ENCODE measurements around the gene CLEC18B. TPM values are rescaled to one million over a fixed set of nuclear protein-coding genes. Genes with fewer than 3 reads are reported as not detected.
A peak's percentile ranks its signal among the peaks of the same experiment; 100 is the strongest.
"Not testable (repeated sequence)": the region's sequence is repeated elsewhere in the genome, so short reads cannot be mapped to it uniquely, and the experiment has no call there.

CLEC18B gene
- total RNA-seq, 2 donors from 2014 or later, result 1.4 TPM; not detected in 1

DNA sequence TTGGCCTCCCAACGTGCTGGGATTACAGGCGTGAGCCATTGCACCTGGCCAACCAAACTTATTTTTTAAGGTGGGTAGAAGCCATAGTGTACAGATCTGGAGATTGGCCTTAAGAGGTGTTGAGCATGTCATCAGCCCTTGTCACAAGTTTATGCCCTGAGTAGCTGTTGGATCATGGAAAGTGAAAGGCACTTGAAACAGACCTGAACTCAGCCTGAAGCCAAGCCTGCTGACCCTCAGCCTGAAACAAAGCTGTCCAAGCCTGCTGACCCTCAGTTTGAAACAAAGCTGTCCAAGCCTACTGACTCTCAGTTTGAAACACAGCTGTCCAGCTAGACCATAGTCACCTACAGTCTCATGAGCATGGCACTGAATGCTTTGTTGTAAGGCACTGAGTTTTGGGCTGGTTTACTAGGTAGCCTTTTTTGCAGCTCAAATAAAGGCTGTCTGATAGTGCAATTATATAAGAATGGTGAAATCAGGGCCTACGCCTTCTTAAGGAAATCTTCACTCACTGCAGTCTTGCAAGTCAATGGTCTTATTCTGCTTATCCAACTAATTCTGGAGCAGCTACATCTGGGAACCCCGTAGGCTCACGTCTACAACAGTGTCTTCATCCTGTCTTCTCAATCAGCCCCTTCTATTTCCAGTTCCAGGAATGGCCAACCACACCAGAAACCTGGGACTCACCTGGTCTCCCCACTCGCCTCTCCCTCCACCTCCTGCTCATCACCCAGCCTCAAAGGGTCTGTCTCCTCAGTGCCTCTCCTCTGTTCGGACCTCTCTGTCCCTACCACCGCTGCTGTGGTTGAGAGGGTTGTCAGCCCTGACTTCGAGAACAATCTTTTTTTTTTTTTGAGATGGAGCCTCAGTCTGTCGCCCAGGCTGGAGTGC lies 48.1 kb downstream of the CLEC18B start:
- Histone ChIP-seq H3K36me3 (no peaks in the 10 kb centered on the region), H3K27me3 (replicated peaks; ENCODE audit: insufficient read depth) (no peaks in the 10 kb centered on the region), H3K4me1 (ENCODE audit: control insufficient read depth in 1 of 2, low read depth in 2 of 2) (no peaks in the 10 kb centered on the region), H3K9me3 (no peaks in the 10 kb centered on the region), H3K27ac (no peak overlapping the region), H3K4me3 (no peak overlapping the region)
- DNase-seq (ENCODE audit: low spot score) (no peak), ATAC-seq (ENCODE audit: insufficient number of reproducible peaks, low FRiP score, low read depth) (no peak)
- TF ChIP-seq, protein P1, sequence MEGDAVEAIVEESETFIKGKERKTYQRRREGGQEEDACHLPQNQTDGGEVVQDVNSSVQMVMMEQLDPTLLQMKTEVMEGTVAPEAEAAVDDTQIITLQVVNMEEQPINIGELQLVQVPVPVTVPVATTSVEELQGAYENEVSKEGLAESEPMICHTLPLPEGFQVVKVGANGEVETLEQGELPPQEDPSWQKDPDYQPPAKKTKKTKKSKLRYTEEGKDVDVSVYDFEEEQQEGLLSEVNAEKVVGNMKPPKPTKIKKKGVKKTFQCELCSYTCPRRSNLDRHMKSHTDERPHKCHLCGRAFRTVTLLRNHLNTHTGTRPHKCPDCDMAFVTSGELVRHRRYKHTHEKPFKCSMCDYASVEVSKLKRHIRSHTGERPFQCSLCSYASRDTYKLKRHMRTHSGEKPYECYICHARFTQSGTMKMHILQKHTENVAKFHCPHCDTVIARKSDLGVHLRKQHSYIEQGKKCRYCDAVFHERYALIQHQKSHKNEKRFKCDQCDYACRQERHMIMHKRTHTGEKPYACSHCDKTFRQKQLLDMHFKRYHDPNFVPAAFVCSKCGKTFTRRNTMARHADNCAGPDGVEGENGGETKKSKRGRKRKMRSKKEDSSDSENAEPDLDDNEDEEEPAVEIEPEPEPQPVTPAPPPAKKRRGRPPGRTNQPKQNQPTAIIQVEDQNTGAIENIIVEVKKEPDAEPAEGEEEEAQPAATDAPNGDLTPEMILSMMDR (IDR thresholded peaks at IDR 0.05), result no peak

DNA sequence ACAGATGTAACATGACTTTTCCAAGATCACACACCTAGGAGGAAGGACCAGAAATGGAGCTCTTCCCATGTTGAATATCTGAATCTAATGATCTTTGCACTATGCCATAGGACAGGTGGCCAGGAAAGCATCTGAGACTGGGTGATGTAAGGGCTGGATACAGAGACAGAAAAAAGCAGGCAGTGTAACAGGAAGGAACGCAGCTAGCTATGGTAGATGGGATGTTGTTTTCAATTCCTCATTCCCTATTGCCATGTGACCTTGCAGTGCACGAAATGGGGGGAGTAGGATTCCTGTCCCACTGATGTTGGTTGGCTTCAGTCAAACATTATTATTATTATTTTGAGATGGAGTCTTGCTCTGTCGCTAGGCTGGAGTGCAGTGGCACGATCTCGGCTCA lies 48.9 kb downstream of the CLEC18B start:
- DNase-seq (ENCODE audit: low spot score) (no peak), ATAC-seq (ENCODE audit: insufficient number of reproducible peaks, low FRiP score, low read depth) (no peak)
- Histone ChIP-seq H3K4me3 (no peak overlapping the region), H3K36me3 (no peaks in the 10 kb centered on the region), H3K9me3 (no peaks in the 10 kb centered on the region), H3K27me3 (replicated peaks; ENCODE audit: insufficient read depth) (no peaks in the 10 kb centered on the region), H3K27ac (no peak overlapping the region), H3K4me1 (ENCODE audit: control insufficient read depth in 1 of 2, low read depth in 2 of 2) (peaks cover 0 to 2% of the 10 kb centered on the region in 2 donors)
- TF ChIP-seq, protein P1 (IDR thresholded peaks at IDR 0.05), result no peak

DNA sequence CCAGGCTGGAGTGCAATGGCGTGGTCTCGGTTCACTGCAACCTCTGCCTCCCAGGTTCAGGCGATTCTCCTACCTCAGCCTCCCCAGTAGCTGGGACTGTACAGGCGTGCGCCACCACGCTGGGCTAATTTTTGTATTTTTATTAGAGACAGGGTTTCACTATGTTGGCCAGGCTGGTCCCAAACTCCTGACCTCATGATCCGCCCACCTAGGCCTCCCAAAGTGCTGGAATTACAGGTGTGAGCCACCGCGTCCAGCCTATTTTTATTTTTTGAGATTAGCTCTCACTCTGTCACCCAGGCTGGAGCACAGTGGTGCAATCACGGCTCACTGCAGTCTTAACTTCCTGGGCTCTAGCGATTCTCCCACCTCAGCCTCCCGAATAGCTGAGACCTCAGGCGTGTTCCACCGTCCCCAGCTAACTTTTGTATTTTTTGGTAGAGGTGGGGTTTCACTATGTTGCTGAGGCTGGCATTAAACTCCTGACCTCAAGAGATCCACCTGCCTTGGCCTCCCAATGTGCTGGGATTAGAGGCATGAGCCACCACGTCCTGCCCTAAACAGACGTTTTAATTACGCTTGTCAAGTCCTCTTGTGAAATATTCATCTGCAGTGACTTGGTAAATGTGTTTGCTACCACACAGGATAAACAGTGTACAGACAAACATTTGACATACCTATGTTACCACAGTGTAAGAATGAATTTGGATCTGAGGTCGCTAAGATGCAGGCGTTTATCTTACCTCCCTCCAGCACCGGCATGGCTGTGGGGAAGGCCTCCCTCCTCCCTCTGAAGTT lies 50.7 kb downstream of the CLEC18B start:
- not testable (repeated sequence) for ATAC-seq (ENCODE audit: insufficient number of reproducible peaks, low FRiP score, low read depth); H3K27me3 ChIP-seq (replicated peaks; ENCODE audit: insufficient read depth); H3K27ac ChIP-seq

DNA sequence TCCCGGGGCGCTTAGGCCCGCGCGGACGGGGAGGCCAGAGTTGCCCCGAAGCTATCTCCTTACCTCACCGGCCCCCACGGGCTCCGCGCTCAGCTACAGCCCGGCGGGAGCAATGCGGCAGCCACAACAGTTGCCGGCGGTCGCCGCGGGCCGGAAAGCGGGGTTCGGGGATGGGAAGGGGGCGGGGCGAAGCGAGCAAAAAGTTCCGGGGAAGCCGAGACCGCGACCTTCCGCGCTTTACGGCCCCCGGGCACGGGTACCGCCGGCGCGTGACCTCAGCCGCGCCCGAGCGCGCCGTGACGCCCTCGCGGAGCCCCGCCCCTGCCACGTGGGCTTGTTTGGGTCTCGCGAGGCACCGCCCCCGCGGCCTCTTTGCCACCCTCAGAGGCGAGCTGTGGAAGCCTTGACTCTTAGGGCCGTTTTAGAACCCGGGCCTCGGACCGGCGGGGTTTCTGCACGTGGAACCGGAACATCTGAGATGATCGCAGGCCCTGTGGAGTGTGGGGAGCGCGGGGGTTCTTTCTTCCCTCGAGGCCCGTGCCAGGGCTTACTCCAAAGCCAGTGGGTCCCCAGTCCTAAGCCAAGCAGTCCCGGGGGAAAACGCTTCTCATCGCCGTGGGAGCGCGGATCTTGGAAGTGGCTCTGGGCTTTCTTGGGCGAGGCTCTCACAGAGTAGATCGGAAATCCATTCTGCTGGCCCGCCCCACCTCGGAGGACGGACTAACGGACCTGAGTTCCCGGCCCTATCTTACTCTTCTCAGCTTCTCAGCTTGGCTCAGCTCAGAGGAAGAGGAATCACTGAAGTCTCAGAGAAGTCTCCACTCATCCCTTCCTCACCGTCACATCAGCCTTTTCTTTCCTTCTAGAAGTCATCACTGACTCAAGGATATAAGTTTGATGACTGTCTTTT lies 53.0 kb downstream of the CLEC18B start:
- not testable (repeated sequence) for H3K9me3 ChIP-seq
- DNase-seq (ENCODE audit: low spot score), result peak; percentile 87
- H3K27ac ChIP-seq, result peak overlapping the region; percentile 65 to 80

More for the DNA sequence above, 50.7 kb downstream of the CLEC18B start:
- H3K4me3 ChIP-seq; H3K9me3 ChIP-seq; DNase-seq (ENCODE audit: low spot score); H3K36me3 ChIP-seq: not testable (repeated sequence)
- H3K4me1 ChIP-seq (ENCODE audit: control insufficient read depth in 1 of 2, low read depth in 2 of 2), result peaks cover 8 to 20% of the 10 kb centered on the region in 2 donors

DNA sequence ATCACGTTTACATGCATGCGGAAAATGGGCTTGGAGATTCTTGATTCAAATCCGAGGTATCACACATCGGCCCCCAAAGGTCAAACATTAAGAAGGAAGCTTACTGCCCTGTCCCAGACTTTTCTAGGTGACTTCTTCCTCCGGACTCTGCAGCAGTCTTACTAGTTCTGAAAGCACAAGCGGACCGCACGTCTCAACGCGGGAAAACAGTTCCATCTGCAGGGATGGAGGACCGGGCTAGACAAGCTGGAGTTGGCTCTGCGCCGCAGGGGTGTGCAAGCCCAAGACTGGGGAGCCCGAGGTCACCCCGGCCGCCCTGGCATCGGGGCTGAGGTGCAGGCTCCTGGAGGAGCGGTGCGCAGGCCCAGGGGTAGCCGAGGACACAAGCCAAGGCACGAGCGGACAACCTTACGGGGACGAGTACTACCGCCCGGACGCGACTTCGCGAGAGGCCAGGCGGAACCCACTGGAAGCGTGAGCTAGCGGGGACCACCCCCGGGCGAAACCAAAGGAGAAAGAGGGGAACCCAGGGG lies 53.7 kb downstream of the CLEC18B start:
- H3K27me3 ChIP-seq (replicated peaks; ENCODE audit: insufficient read depth); ATAC-seq (ENCODE audit: insufficient number of reproducible peaks, low FRiP score, low read depth); H3K9me3 ChIP-seq; H3K36me3 ChIP-seq: not testable (repeated sequence)
- H3K27ac ChIP-seq, result peak overlapping the region; percentile 65 to 80
- peaks cover 8 to 37% of the 10 kb centered on the region in 2 donors for H3K4me1 ChIP-seq (ENCODE audit: control insufficient read depth in 1 of 2, low read depth in 2 of 2)
- peak overlapping the region; percentile 82 for H3K4me3 ChIP-seq
- DNase-seq (ENCODE audit: low spot score), result peak; percentile 31

More for the DNA sequence above, 53.0 kb downstream of the CLEC18B start:
- H3K36me3 ChIP-seq; H3K27me3 ChIP-seq (replicated peaks; ENCODE audit: insufficient read depth): not testable (repeated sequence)
- Histone ChIP-seq H3K4me3 (peak overlapping the region; percentile 82), H3K4me1 (ENCODE audit: control insufficient read depth in 1 of 2, low read depth in 2 of 2) (peaks cover 8 to 35% of the 10 kb centered on the region in 2 donors)
- peak; percentile 93 for ATAC-seq (ENCODE audit: insufficient number of reproducible peaks, low FRiP score, low read depth)

DNA sequence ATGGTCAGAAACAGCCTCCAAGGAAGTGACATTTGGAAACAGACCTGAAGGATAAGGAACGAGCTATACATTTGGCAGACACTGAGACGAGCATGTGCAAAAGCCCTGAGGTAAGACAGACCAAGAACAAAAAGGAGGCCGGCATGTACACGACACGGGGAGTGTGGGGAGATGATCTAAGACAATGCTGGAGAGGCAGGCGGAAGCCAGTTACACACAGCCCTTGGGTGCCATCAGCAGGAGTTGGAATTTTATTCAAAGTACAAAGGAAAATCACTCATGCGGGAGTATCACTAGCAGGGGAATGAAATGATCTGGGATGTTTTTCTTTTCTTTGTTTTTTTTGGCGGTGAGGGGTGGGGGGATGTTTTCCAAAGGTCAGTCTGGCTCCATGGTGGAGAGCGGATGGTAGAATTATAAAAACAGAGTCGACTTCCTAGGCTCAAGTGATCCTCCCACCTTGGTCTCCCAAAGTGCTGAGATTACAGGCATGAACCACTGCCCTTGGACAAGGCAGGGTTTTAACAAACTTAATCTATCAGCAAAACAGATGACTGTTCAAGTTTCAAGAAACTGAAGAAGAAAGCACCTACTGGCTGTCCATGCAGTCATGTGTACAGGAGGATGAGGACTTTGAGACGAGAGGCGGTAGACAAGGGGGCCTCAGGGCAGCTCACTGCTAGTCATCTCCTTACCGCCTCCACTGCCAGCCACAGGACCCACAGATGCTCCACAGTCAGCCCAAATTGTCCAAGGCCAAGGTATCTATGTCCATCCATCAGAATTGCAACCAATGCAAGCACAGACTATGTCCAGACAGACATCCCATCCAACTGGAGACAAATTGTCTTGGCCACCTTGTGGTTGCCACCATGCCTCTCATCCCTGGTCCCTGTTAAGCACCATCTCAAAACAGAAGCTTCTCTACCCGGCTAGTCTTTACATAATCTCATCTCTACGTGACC lies 59.4 kb downstream of the CLEC18B start:
- peaks cover 14% of the 10 kb centered on the region for H3K36me3 ChIP-seq
- not testable (repeated sequence) for ATAC-seq (ENCODE audit: insufficient number of reproducible peaks, low FRiP score, low read depth); DNase-seq (ENCODE audit: low spot score)

More for the DNA sequence above, 59.4 kb downstream of the CLEC18B start:
- H3K9me3 ChIP-seq; H3K27me3 ChIP-seq (replicated peaks; ENCODE audit: insufficient read depth); H3K4me3 ChIP-seq; H3K27ac ChIP-seq: not testable (repeated sequence)
- H3K4me1 ChIP-seq (ENCODE audit: control insufficient read depth in 1 of 2, low read depth in 2 of 2), result peaks cover 6 to 36% of the 10 kb centered on the region in 2 donors

Data from thoracic aorta (tissue), 2 donors.